Measurements from ENCODE around the gene OOEP.

- no peak for TF ChIP-seq CTCF (IDR thresholded peaks at IDR 0.05; ENCODE audit: borderline replicate concordance, extremely low read depth, low read length, poor library complexity, severe bottlenecking)
- no peak for TF ChIP-seq EZH2 (IDR thresholded peaks at IDR 0.05; ENCODE audit: borderline replicate concordance, low read depth, low read length, severe bottlenecking)
Observed at GRCh38 chr6:73364121-73364520, 5.6 kb downstream of the OOEP start.

All from DND-41 (cell line).